HG02678 (cell line): ENCODE results near the gene PFKFB2.
"Not testable (repeated sequence)": the region's sequence is repeated elsewhere in the genome, so short reads cannot be mapped to it uniquely, and the experiment has no call there.

Experiments
- ATAC-seq: cut with Tn5 transposase; IDR thresholded peaks from one replicate; pipeline ENCODE4 v1.9.1; 2021; ENCODE audit warnings: mild to moderate bottlenecking, moderate library complexity; ENCODE audit not compliant: unreplicated experiment

The PFKFB2 gene

DNA sequence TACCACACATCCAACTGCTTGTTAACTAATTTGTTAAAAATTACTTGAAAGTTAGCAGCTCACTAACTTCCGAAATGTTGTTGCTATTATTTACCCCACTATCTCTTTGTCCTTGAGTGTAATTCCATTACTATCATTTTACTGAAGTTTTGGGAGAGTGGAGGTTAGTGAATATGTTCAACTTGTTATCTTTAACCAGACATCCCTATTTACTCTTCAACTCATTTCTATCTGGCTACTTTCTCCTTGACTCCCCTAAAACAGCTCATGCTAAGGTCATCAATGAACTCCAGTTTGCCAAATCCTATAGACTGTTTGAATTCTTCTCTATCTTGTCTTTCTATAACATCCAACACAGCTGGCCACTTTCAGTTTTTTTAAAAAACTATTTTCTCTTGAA, 16.2 kb upstream of the PFKFB2 start:
- ATAC-seq, result no peak

DNA sequence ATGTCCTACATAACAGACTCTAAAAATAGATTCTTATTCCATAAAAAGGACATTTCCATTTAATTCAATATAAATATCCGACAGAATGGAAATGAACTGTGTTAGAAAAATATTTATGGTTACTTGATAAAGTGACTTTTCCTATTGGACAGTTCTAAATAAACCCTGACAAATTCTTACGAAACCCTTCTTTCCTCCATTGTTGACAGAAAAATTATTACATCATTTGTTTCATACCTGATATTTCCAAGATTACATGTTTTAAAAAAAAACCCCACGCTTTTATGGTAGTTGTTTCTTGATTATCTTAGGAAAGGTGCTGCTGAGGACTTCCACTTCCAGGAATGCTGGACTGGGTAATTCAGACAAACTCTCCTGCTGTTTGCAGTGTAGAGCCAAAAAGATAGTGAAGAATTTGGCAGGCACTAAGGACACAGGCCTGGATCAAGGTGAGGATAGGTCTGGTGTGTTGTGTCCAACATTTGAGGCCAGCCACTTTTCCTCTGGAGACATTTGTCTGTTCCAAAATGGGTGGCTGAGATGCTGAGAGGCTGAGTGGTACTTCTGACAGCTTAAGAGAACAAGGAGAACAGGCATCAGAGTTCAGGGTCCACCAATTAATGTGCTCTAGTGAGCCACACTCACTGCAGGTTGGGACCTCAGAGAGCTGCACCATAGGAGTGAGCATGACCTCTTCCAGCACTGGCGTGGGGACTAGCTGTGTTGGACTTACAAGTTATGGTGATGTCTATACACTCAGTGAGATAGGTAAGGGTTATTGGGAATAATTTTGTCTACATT, 13.5 kb upstream of the PFKFB2 start:
- ATAC-seq, result no peak

DNA sequence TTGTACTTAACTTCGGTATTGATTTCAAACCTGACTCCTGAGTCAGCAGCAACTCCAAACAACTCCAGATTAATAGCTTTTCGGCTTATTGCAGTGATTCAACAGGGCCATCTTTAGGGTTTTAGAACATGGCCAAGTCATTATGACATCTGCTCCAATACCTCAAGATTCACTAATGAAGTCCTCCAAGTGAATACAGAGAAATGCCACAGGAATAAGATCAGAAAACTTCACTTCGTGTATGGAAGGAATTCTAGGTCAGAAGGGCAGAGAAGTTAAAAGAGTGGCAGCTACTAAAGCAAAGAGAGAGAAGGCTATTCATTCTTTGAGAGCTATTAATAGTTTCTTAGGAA, 12.9 kb upstream of the PFKFB2 start:
- no peak for ATAC-seq

DNA sequence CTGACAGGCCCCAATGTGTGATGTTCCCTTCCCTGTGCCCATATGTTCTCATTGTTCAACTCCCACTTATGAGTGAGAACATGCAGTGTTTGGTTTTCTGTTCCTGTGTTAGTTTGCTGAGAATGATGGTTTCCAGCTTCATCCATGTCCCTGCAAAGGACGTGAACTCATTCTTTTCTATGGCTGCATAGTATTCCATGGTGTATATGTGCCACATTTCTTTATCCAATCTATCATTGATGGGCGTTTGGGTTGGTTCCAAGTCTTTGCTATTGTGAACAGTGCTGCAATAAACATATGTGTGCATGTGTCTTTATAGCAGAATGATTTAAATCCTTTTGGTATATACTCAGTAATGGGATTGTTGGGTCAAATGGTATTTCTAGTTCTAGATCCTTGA, 11.7 kb upstream of the PFKFB2 start:
- not testable (repeated sequence) for ATAC-seq

DNA sequence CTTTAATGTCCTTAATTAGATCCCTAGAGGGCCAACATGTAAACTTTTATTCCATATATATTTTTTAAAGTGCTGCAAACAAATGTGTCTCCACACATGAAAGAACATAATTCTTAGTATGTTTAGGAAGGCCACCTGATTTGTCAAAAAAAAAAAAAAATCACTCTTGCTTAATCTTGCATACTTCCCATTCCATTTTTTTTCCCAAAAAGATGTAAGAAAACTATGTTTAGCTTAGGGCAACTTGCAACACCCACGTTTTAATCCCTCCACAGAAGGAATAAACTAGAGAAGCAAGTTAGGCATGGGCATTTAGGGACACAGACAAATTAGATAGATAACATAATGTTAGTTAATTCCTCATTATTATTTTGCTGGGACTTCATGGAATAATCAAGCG, 7.6 kb upstream of the PFKFB2 start:
- no peak for ATAC-seq

DNA sequence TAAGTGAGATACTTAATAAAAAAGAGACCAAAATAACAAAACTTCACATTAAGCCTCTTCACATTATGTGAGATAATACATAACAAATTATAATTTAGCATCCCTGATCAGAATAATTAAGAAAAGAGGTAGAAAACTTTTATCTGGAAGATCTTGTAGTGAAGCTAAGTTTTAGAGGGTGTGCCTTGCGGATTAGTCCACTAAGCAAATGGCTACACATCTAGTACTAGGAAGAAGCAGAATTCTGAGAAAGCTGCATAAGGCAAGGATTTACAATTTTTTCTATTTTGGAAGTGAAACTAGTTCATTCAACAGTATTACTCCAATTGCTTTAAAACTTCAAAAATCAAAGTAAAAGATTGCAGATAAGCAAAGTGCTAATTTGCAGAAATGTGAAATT, 5.6 kb upstream of the PFKFB2 start:
- ATAC-seq, result no peak

DNA sequence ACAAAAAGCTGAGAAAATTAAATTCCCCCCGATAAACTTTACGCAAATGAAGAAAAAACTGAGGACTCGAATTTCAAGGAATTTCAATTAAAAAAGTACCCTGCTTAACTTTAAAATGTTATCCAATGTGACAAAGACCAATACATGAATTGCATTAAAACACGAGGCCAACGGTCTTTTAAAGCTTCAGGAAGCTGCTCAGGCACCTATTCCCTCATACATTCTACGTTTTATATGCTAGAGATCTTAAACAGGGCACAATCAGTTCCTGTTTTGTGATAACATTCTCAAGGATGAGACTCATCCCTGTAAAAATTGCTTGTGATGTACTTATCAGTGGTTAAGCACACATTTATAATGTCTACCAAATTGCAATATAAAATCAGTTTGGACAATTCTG, 5.0 kb upstream of the PFKFB2 start:
- ATAC-seq, result no peak

DNA sequence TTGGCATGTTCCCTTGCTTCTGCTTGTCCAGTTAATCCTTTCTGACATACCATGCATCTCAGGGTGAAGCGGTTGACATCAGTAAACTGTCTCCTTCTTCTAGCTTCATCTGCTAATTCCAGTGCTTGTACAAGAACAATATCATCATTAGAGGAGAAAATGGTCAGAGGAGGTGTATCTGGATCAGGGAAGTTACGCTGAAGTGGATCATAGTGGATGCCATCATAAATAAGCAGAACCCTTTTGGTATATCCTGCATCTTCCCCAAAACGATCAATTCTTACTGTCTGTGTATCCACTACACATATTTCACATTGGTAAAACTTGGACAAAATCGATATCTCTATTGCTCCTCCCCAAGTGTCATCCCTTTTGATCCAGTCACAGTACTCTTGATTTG, 4.0 kb upstream of the PFKFB2 start:
- no peak for ATAC-seq

DNA sequence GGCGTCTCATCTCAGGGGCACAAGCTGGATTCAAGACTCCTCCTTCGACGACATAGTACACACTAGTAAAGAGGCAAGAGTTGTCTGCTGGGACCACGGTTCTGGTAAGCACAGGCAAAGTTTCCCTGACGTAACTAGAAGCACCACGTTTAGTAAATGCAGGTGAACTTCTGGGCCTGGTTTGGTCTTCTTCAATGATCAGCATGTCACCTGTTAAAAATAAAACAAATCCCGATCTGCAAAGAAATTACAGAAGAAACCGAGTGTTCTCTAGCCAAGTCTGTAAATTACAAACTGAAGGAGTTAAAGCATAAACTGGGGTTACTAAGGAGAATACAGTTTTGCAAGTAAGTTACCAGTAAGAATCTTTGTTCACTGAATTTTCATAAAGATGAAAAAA, 3.6 kb upstream of the PFKFB2 start:
- no peak for ATAC-seq

DNA sequence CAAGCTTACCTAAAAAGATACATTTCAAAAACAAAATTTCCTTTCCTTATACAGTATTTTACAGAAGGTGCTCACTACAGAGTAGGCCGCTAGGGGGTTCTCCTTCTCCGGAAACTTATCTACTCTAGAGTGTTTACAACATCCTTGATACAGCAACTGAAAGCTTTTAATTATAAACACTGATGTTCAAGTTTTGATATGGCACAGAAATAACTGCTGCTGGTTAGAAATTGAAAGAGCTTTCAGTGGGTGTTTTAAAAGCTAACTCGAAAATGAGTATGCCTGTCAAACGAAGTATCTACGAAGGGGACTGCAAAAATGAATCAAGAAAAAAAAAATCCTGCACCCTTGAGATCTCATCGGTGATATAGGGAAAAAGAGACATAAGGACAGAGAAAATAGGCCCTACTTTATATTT, 3.1 kb upstream of the PFKFB2 start:
- peak; percentile 42 for ATAC-seq

DNA sequence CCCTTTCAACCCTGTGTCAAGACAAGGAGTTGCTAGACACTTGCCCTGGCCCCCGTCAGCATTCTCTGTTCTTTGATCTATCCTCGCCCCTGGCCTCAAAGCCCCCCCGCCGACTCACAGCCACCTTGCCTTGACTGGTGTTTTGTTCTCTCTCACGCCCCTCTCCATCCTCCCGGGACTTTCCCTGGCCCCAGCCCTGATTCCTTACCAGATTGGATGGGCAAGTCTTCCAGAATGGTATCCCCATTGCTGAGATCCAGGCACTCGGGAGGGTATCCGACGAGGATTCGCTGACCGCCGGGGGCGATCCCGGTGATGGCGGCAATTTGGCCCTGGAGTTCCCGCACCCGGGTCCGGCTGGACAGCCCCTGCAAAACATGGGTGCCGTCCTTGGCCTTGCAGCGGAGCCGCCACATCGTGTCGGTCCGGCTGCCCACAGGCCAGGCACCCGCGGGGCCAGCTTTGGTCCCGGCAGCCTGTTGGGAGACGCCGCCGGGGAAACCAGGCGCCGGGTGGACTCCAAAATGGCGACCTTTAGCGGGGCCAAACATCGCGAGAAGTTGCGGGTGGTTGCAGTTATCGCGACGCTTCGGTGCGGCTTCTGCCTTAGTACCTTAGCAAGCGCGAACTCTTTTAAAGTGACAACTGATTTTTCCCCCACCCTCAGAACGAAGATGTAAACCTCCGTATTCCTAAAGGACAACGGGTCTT, 2.4 kb upstream of the PFKFB2 start:
- peak; percentile 52 for ATAC-seq

DNA sequence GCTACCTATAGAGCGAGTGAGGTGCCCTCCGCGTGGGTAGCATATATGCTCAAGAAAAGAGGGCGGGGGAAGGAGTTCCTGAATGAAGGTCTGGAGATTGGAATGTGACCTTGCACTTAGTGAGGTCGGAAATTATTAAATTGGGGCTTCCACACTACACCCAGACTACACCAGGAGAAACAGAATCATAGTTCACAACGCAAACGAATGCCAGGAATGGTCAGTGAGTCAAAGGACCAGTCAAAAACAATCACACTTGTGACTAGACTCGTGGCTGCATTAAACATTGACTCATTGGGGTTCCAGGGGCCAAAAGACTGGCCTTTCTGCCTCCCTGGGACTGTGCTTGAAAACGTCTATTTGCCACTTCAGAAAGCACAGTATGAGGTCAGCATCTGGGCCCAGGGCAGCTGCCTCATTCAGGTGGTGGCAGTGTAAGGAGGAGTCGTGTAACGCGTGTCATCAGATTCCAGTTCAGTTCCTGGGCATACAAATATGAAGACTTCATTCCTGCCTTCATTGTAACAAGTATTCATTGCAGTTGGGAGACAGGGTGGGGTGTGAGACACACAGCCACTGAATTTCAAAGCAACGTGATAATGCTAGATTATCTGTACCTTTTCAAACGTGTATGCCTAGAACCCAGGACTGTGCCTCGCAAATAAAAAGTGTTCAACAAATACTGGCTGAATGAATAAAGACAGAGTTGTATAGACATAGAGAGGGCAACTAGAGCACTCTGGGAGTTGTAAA, 1.7 kb upstream of the PFKFB2 start, which contains the start of gene YOD1:
Gene YOD1, minus strand, starts transcription at position 18 of the 753 bp plus-strand sequence. CDS start 178 bp downstream, outside the sequence.
- ATAC-seq, result no peak

DNA sequence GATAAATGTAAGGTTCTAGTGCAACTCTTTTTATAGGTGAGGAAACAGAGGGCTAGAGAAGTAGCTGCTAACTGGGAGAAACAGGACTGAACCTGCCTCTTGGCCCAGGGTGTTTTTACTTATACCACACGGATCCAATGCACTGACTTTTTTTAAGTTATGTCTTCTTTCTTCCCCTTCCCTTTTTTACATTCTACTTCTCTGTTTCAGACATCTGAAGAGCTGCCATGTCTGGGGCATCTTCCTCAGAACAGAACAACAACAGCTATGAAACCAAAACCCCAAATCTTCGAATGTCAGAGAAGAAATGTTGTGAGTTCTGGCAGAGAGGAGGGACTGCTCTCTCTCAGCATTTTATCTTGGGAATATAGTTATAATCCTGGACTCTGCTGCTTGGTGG, 1.4 kb downstream of the PFKFB2 start:
- no peak for ATAC-seq

DNA sequence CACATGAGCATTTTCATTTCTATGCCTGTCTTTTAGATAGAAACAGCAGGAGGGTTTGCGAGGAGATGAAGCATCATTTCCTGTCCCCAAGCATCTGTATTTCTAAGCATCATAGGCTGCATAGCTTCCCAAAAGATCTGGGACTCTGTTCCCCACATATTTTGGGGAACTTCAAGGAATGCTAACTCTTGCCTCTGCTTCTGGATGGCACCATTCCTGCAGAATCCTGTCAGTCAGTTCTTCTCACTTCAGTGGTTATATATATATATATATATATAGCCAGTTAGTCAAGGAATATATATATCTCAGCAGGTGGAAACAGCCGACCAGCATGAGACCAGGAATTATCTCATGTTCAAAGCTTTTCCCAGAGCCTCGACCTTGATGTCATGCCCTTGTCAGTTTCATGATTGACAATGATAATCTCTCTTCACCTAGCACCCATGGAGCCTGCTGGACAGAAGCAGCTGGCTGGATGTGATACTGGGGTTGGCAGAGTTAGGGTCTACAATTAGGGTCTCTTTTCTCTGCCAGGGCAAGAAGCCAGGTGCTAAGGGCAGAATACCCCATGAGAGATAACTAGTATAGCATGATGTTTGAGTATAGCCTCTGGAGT, 2.4 kb downstream of the PFKFB2 start:
- no peak for ATAC-seq

DNA sequence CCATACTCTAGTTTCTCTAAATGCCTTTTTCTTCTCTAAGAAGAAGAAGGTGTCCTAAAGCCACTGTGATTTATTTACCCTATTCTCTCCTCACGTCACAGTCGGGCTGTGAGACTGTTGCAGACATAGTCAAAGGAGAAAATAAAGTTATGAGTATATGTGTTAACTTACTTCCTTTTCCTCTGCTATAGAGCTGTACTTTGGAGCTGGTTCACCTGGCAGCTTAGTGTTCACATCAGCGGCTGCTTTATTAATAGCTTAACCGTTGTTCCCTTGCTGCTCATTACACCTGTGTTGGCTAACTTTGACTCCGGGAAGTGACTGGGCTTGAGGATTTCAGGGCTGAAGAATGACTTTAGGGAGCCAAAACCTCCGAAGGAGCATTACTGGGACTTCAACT, 3.6 kb downstream of the PFKFB2 start:
- ATAC-seq, result no peak

DNA sequence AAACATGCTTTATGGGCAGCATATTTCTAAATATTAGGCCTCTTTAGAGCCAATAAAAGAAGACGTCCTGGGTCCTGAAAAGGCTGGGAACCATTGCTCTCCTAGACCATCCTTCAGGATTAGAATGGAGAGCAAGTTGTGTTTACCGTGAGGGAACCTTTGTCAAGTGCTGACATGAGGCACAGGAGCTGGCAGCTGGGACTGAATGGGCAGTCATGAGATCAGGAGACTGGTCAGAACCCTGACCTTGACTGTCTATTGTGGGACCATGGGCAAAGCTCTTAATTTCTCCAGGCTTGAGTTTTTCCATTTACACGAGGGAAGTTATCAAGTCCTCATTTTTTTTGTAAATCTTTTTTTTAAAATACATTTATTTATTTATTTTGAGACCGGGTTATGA, 5.2 kb downstream of the PFKFB2 start:
- no peak for ATAC-seq

DNA sequence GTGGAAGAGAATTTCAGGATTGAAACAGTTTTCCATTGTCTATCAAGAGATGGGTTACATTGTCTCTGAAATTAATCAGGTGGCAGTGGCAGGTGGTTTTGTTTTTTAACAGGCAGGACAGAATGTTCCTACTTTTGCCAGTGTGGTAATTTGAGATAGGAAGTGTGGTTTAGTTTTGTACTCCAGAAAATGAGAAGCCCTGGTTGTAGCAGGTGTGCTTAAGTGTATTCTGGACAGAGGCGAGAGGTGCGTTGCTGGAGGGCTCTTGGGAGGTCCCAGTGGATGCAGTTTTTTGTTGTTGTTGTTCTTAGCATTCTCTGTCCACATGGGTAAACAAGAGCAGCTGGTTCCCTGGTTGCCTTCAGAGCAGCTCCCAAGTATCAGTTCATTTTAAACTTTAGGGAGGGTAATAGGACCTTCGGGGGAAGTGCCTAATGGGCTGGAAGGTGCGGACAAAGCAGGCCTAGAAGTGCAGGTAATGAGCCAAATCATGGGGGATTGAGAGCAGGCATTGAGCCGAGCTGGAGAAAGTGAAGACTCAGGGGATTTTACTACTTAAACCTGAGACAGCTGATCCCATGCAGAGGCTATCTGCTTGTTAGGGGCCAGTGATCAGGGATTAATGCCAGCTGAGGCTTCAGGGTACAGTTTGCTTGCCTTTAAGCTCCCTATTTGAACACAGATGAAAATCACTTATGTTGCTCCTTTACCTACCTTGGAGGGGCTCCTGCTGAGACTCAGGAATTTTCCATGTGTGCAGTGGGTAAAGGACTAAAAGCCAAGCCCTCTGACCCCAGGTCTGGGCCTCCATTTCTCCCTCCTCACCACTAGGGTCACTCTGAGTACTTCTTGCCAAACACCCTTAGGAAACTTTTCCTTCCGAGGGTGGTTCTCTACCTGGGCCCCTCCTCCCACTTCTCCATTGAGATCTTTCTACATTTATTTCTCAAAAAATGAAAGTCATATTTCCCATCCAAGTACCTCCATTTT, 6.1 kb downstream of the PFKFB2 start:
- ATAC-seq, result no peak

DNA sequence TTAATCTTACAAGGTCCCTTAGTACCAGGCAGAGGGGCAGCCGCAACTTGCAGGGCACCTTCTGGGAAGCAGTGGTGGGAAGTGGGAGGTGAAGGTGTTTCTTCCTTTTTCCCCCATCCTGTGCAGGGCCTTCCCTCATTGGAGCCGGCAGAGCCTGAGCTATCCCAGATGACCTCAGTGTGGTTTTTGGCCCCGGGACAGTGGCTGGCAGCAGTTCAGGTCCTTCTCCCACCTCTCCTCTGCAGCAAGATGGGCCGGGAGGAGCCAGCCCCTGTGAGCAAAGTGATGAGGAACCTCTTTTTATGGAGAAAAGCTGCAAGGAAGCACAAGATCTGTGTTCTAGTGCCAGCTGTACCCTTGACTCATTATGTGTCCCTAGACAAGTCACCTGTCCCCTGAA, 6.8 kb downstream of the PFKFB2 start:
- no peak for ATAC-seq

DNA sequence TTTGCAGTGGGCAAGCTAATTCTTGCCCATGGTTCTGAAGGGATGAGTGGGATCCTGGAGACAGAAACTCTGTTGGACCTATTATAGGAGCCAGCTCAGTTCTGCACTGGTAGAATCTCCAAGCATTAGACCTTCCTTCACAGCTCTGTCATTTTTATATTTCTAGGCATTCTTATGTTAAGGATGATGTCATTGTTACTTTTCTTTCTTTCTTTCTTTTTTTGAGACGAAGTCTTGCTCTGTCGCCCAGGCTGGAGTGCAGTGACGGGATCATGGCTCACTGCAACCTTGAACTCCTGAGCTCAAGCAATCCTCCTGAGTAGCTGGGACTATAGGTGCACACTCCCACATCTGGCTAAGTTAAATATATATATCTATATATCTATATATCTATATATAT, 7.5 kb downstream of the PFKFB2 start:
- ATAC-seq, result no peak

DNA sequence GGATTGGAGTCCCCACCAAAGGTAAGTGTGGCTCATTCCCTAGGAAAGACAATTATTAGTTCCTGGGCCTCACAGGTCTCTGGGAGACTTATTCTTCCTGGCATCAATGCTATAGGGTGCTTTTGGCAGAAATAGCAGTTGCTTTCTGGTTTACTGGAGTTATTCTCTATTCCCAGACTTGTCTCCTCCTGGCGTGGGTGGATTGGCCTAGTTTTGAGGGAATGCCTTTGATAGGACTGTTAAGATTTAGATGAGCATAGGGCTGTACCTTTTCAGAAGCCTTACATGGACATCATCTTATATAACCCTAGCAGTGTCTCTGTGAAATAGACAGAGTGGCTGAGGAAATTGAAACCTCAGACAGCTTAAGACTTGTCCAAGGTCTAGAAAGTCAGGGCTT, 9.0 kb downstream of the PFKFB2 start:
- no peak for ATAC-seq
